Skin of body (tissue), 2 donors: Measurements from ENCODE around the gene AGBL5. TPM values are rescaled to one million over a fixed set of nuclear protein-coding genes. Genes with fewer than 3 reads are reported as not detected.
"Not testable (repeated sequence)": the region's sequence is repeated elsewhere in the genome, so short reads cannot be mapped to it uniquely, and the experiment has no call there.

Experiments
- DNase-seq: peaks from one replicate; lab custom pipeline; 2025; lab: John Stamatoyannopoulos, UW
- total RNA-seq: library from RNA; depleted of rRNA; stranded (reverse); fragments of >200 nt; gene quantifications from one replicate; pipeline ENCODE4 v1.2.3, GENCODE V29; 2014

Gene AGBL5
- total RNA-seq, 1 donor from 2014 or later, result 7.7 TPM

GRCh38 chr2:27118525-27119329, 67.3 kb downstream of the AGBL5 start, which contains the start of gene CGREF1:
TSS of gene CGREF1 (minus strand) at chr2:27119128. CDS start at chr2:27104366, 14,762 bp downstream.
- peak; percentile 50 for DNase-seq

- DNase-seq, result not testable (repeated sequence)
Measured at GRCh38 chr2:27119330-27119670, 67.8 kb downstream of the AGBL5 start.

Other genes starting within 250 kb of the AGBL5 start
- 0.49 TPM for gene DPYSL5, start 203.5 kb upstream of the AGBL5 start, total RNA-seq
- gene MAPRE3, start 81.0 kb upstream of the AGBL5 start, total RNA-seq, result 4.9 TPM
- gene TMEM214, start 18.7 kb upstream of the AGBL5 start, total RNA-seq, result 30.8 TPM
- gene OST4, start 20.0 kb downstream of the AGBL5 start, total RNA-seq, result 199 TPM
- 66.1 TPM for gene EMILIN1, start 26.9 kb downstream of the AGBL5 start, total RNA-seq
- gene KHK, start 35.1 kb downstream of the AGBL5 start, total RNA-seq, result 1.7 TPM
- 6.7 TPM for gene CGREF1, start 67.5 kb downstream of the AGBL5 start, total RNA-seq
- gene ABHD1, start 72.1 kb downstream of the AGBL5 start, total RNA-seq, result 0.10 TPM
- 19.5 TPM for gene PREB, start 83.0 kb downstream of the AGBL5 start, total RNA-seq
- not detected for gene PRR30, start 87.7 kb downstream of the AGBL5 start, total RNA-seq
- 0.20 TPM for gene TCF23, start 97.3 kb downstream of the AGBL5 start, total RNA-seq
- 93.8 TPM for gene ATRAID, start 160.4 kb downstream of the AGBL5 start, total RNA-seq
- gene SLC5A6, start 160.6 kb downstream of the AGBL5 start, total RNA-seq, result 23.0 TPM
- 35.2 TPM for gene CAD, start 165.7 kb downstream of the AGBL5 start, total RNA-seq
- 0.10 TPM for gene SLC30A3, start 211.4 kb downstream of the AGBL5 start, total RNA-seq
- not detected for gene DNAJC5G, start 223.8 kb downstream of the AGBL5 start, total RNA-seq
- gene TRIM54, start 230.8 kb downstream of the AGBL5 start, total RNA-seq, result 6.0 TPM